HEK293 (cell line): ENCODE results near the gene VKORC1.

Experiments
- BCL11B ChIP-seq: fragments of 450-650 bp; formaldehyde crosslinking; IDR thresholded peaks from 2 replicates; pipeline ENCODE4 v1.5.1; 2016; ENCODE audit warnings: low read depth, missing biosample characterization, missing genetic modification characterization
- HOXA7 ChIP-seq: sonication (generic); formaldehyde crosslinking; IDR thresholded peaks from 2 replicates; pipeline ENCODE4 v1.8.1; 2022; ENCODE audit warnings: missing genetic modification reagents, borderline replicate concordance
- KLF10 ChIP-seq: fragments of 450-650 bp; IDR thresholded peaks from 2 replicates; pipeline ENCODE4 v1.5.1; 2018; ENCODE audit warnings: missing biosample characterization, mild to moderate bottlenecking, missing genetic modification characterization
- KLF8 ChIP-seq: fragments of 450-650 bp; formaldehyde crosslinking; IDR thresholded peaks from 2 replicates; pipeline ENCODE4 v1.5.1; 2016; ENCODE audit warnings: missing biosample characterization, missing genetic modification characterization
- MZF1 ChIP-seq: fragments of 450-650 bp; formaldehyde crosslinking; IDR thresholded peaks from 2 replicates; pipeline ENCODE4 v1.5.1; 2017; ENCODE audit warnings: missing biosample characterization, missing genetic modification characterization, borderline replicate concordance
- PATZ1 ChIP-seq: fragments of 450-650 bp; formaldehyde crosslinking; IDR thresholded peaks from 2 replicates; pipeline ENCODE4 v1.5.1; 2016; ENCODE audit warnings: missing biosample characterization, missing genetic modification characterization
- SP2 ChIP-seq: fragments of 450-650 bp; formaldehyde crosslinking; IDR thresholded peaks from 2 replicates; pipeline ENCODE4 v1.5.1; 2016; ENCODE audit warnings: missing biosample characterization, missing genetic modification characterization
- SP3 ChIP-seq: fragments of 450-650 bp; formaldehyde crosslinking; IDR thresholded peaks from 2 replicates; pipeline ENCODE4 v1.5.1; 2016; ENCODE audit warnings: missing biosample characterization, missing genetic modification characterization
- ZBTB48 ChIP-seq: fragments of 450-650 bp; formaldehyde crosslinking; IDR thresholded peaks from 2 replicates; pipeline ENCODE4 v1.5.1; 2016; ENCODE audit warnings: missing biosample characterization, missing genetic modification characterization
- ZBTB6 ChIP-seq: fragments of 450-650 bp; formaldehyde crosslinking; IDR thresholded peaks from 2 replicates; pipeline ENCODE4 v1.5.1; 2017; ENCODE audit warnings: missing biosample characterization, missing genetic modification characterization
- ZFP41 ChIP-seq: fragments of 450-650 bp; formaldehyde crosslinking; IDR thresholded peaks from 2 replicates; pipeline ENCODE4 v1.5.1; 2016; ENCODE audit warnings: missing biosample characterization, missing genetic modification characterization, borderline replicate concordance
- ZNF114 ChIP-seq: fragments of 450-650 bp; formaldehyde crosslinking; IDR thresholded peaks from 2 replicates; pipeline ENCODE4 v1.5.0; 2017; ENCODE audit warnings: missing biosample characterization, missing genetic modification characterization
- ZNF132 ChIP-seq: fragments of 450-650 bp; formaldehyde crosslinking; IDR thresholded peaks from 2 replicates; pipeline ENCODE4 v1.5.1; 2017; ENCODE audit warnings: missing biosample characterization, missing genetic modification characterization, borderline replicate concordance
- ZNF19 ChIP-seq: fragments of 450-650 bp; formaldehyde crosslinking; IDR thresholded peaks from 2 replicates; pipeline ENCODE4; 2016; ENCODE audit warnings: missing biosample characterization, missing genetic modification characterization, low read depth
- ZNF223 ChIP-seq: fragments of 450-650 bp; formaldehyde crosslinking; IDR thresholded peaks from 2 replicates; pipeline ENCODE4 v1.5.1; 2016; ENCODE audit warnings: missing biosample characterization, missing genetic modification characterization
- ZNF248 ChIP-seq: fragments of 450-650 bp; formaldehyde crosslinking; IDR thresholded peaks from 2 replicates; pipeline ENCODE4 v1.5.1; 2017; ENCODE audit warnings: missing biosample characterization, missing genetic modification characterization
- ZNF335 ChIP-seq: fragments of 450-650 bp; formaldehyde crosslinking; conservative IDR thresholded peaks from 2 replicates; pipeline ENCODE4 v1.5.1; 2016; ENCODE audit warnings: missing biosample characterization, missing genetic modification characterization
- ZNF341 ChIP-seq: fragments of 450-650 bp; formaldehyde crosslinking; IDR thresholded peaks from 2 replicates; pipeline ENCODE4; 2016; ENCODE audit warnings: low read depth, missing biosample characterization, missing genetic modification characterization
- ZNF354C ChIP-seq: fragments of 450-650 bp; formaldehyde crosslinking; IDR thresholded peaks from 2 replicates; pipeline ENCODE4 v1.5.1; 2016; ENCODE audit warnings: missing biosample characterization, missing genetic modification characterization, low read depth, borderline replicate concordance
- ZNF362 ChIP-seq: fragments of 450-650 bp; formaldehyde crosslinking; IDR thresholded peaks from 2 replicates; pipeline ENCODE4 v1.5.1; 2016; ENCODE audit warnings: missing biosample characterization, missing genetic modification characterization
- ZNF433 ChIP-seq: fragments of 450-650 bp; formaldehyde crosslinking; IDR thresholded peaks from 2 replicates; pipeline ENCODE4 v1.5.1; 2016; ENCODE audit warnings: missing biosample characterization, missing genetic modification characterization, low read depth
- ZNF510 ChIP-seq: fragments of 450-650 bp; formaldehyde crosslinking; IDR thresholded peaks from 2 replicates; pipeline ENCODE4 v1.5.1; 2018; ENCODE audit warnings: mild to moderate bottlenecking, missing genetic modification characterization, missing biosample characterization; ENCODE audit not compliant: insufficient replicate concordance
- ZNF558 ChIP-seq: fragments of 450-650 bp; formaldehyde crosslinking; IDR thresholded peaks from 2 replicates; pipeline ENCODE4 v1.5.1; 2016; ENCODE audit warnings: missing biosample characterization, missing genetic modification characterization
- ZNF571 ChIP-seq: fragments of 450-650 bp; formaldehyde crosslinking; IDR thresholded peaks from 2 replicates; pipeline ENCODE4 v1.5.0; 2017; ENCODE audit warnings: missing biosample characterization, missing genetic modification characterization
- ZNF600 ChIP-seq: fragments of 450-650 bp; formaldehyde crosslinking; IDR thresholded peaks from 2 replicates; pipeline ENCODE4 v1.5.1; 2016; ENCODE audit warnings: missing biosample characterization, missing genetic modification characterization
- ZNF658 ChIP-seq: fragments of 450-650 bp; formaldehyde crosslinking; IDR thresholded peaks from 2 replicates; pipeline ENCODE4; 2016; ENCODE audit warnings: missing biosample characterization, missing genetic modification characterization
- ZNF660 ChIP-seq: fragments of 450-650 bp; IDR thresholded peaks from 2 replicates; pipeline ENCODE4 v1.5.1; 2018; ENCODE audit warnings: missing biosample characterization, mild to moderate bottlenecking, missing genetic modification characterization
- ZNF664 ChIP-seq: fragments of 450-650 bp; formaldehyde crosslinking; IDR thresholded peaks from 2 replicates; pipeline ENCODE4 v1.5.1; 2016; ENCODE audit warnings: missing biosample characterization, missing genetic modification characterization
- ZNF701 ChIP-seq: fragments of 450-650 bp; formaldehyde crosslinking; IDR thresholded peaks from 2 replicates; pipeline ENCODE4 v1.5.1; 2016; ENCODE audit warnings: missing biosample characterization, missing genetic modification characterization
- ZNF76 ChIP-seq: fragments of 450-650 bp; formaldehyde crosslinking; IDR thresholded peaks from 2 replicates; pipeline ENCODE4; 2016; ENCODE audit warnings: low read depth, missing biosample characterization, missing genetic modification characterization, borderline replicate concordance
- ZNF837 ChIP-seq: fragments of 450-650 bp; formaldehyde crosslinking; IDR thresholded peaks from 2 replicates; pipeline ENCODE4 v1.5.1; 2016; ENCODE audit warnings: missing biosample characterization, missing genetic modification characterization
- ZNF843 ChIP-seq: fragments of 450-650 bp; formaldehyde crosslinking; IDR thresholded peaks from 2 replicates; pipeline ENCODE4 v1.5.1; 2016; ENCODE audit warnings: missing biosample characterization, missing genetic modification characterization
- TF ChIP-seq, protein P1 (sequence below): fragments of 450-650 bp; formaldehyde crosslinking; IDR thresholded peaks from 2 replicates; pipeline ENCODE4 v1.5.1; 2016; ENCODE audit warnings: missing biosample characterization, missing genetic modification characterization, low read depth
- TF ChIP-seq, protein P2 (sequence below): fragments of 450-650 bp; formaldehyde crosslinking; IDR thresholded peaks from 2 replicates; pipeline ENCODE4 v1.5.1; 2016; ENCODE audit warnings: missing biosample characterization, missing genetic modification characterization

Gene VKORC1

GRCh38 chr16:31073970-31074813, 20.4 kb downstream of the VKORC1 start, which contains the start of the genes ZNF646 and ZNF668 (continued):
- TF ChIP-seq, protein P1, sequence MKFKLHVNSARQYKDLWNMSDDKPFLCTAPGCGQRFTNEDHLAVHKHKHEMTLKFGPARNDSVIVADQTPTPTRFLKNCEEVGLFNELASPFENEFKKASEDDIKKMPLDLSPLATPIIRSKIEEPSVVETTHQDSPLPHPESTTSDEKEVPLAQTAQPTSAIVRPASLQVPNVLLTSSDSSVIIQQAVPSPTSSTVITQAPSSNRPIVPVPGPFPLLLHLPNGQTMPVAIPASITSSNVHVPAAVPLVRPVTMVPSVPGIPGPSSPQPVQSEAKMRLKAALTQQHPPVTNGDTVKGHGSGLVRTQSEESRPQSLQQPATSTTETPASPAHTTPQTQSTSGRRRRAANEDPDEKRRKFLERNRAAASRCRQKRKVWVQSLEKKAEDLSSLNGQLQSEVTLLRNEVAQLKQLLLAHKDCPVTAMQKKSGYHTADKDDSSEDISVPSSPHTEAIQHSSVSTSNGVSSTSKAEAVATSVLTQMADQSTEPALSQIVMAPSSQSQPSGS (tag by site-specific recombination): no peak
- no peak for TF ChIP-seq ZNF571 (tag by site-specific recombination)
- TF ChIP-seq ZNF341: no peak; the same call in 1 of the 2 replicates
- no peak for TF ChIP-seq ZNF837
- no peak for TF ChIP-seq ZNF701
- peak; percentile 95 for TF ChIP-seq ZBTB48 (tag by site-specific recombination)
- TF ChIP-seq ZNF658: no peak
- TF ChIP-seq SP2 (tag by site-specific recombination): peak; percentile 93
- peak; percentile 11; the same call in 1 of the 2 replicates for TF ChIP-seq ZNF664 (tag by site-specific recombination)
- peak; percentile 83 for TF ChIP-seq PATZ1 (tag by site-specific recombination)
- peak; percentile 83 for TF ChIP-seq KLF8
- peak; percentile 85 for TF ChIP-seq ZBTB6 (tag by site-specific recombination)
- peak; percentile 72; the same call in 1 of the 2 replicates for TF ChIP-seq KLF10 (tag by site-specific recombination)
- TF ChIP-seq HOXA7 (CRISPR knock-in tag): no peak
- TF ChIP-seq ZNF19 (tag by site-specific recombination): no peak
- no peak for TF ChIP-seq ZNF354C (tag by site-specific recombination)
- no peak for TF ChIP-seq MZF1 (tag by site-specific recombination)
- peak; percentile 92 for TF ChIP-seq ZNF660 (tag by site-specific recombination)
- no peak for TF ChIP-seq ZNF223 (tag by site-specific recombination)
- no peak for TF ChIP-seq ZNF362
- TF ChIP-seq ZFP41: no peak
- TF ChIP-seq ZNF76: peak; percentile 54; the same call in 1 of the 2 replicates
- TF ChIP-seq ZNF248 (tag by site-specific recombination): no peak
- TF ChIP-seq ZNF510 (tag by site-specific recombination): no peak
- TF ChIP-seq ZNF132 (tag by site-specific recombination): no peak
- peak; percentile 8; the same call in 1 of the 2 replicates for TF ChIP-seq ZNF843
- no peak for TF ChIP-seq ZNF433 (tag by site-specific recombination)
- TF ChIP-seq, protein P2, sequence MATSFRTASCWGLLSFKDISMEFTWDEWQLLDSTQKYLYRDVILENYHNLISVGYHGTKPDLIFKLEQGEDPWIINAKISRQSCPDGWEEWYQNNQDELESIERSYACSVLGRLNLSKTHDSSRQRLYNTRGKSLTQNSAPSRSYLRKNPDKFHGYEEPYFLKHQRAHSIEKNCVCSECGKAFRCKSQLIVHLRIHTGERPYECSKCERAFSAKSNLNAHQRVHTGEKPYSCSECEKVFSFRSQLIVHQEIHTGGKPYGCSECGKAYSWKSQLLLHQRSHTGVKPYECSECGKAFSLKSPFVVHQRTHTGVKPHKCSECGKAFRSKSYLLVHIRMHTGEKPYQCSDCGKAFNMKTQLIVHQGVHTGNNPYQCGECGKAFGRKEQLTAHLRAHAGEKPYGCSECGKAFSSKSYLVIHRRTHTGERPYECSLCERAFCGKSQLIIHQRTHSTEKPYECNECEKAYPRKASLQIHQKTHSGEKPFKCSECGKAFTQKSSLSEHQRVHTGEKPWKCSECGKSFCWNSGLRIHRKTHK (tag by site-specific recombination): no peak
- peak; percentile 90 for TF ChIP-seq SP3 (tag by site-specific recombination)
- no peak for TF ChIP-seq BCL11B (tag by site-specific recombination)
- TF ChIP-seq ZNF600: peak; percentile 52; the same call in 1 of the 2 replicates
- TF ChIP-seq ZNF335 (tag by site-specific recombination): peak; percentile 98
- TF ChIP-seq ZNF114 (tag by site-specific recombination): no peak
- no peak for TF ChIP-seq ZNF558 (tag by site-specific recombination)
